HG03039 (cell line): ENCODE results near the gene SASH1.
"Not testable (repeated sequence)": the region's sequence is repeated elsewhere in the genome, so short reads cannot be mapped to it uniquely, and the experiment has no call there.

Source experiments
- ATAC-seq: cut with Tn5 transposase; IDR thresholded peaks from one replicate; pipeline ENCODE4 v1.9.1; 2021; ENCODE audit warnings: mild to moderate bottlenecking, moderate library complexity; ENCODE audit not compliant: unreplicated experiment

The SASH1 gene

DNA sequence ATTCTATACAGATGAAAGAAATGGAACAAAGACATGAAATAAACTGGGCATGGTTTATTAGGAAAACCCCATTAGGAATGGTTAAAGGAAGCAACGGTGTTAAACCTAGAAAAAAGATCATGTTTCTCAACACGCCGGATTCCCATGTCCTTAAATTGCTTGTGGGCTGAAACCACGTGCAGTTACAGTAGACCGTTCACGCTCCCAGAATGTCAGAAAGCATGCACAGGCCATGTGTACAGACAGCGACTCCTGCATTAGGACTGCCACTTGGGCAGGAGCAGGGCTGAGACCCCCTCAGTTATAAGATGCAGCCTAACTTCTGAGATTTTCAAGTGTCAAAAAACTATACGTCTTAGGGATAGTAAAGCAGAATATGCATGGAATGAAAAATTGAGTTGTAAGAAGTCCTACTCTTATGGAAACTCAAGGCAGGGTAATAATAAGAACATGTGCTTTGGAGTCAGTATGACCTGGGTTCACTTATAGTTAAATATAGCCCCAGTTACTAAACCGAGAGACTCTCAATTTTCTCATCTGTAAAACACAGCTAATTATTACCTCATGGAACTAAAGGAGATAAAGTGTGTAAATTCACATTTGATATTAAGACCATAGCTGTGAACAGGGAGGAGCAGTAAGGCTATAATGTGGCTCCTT lies 230.2 kb downstream of the SASH1 start:
- no peak for ATAC-seq

DNA sequence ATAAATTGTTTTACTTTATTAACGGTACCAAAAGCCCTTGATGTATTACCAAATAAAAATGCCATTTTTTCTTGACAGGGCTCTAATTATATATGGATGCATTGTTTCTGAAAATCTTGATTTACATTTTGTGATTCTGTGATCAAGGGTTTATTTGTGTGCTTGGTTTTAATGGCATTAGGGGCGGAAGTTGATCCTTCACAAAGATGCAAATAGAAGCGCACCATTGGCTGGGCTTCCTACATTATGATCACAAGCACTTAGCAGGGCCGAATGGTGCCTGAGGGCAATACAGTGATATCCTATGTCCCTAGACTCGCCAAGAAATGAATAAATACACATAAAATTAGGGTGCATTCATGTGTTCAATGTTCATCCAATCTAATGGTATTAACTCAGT lies 231.3 kb downstream of the SASH1 start:
- no peak for ATAC-seq

DNA sequence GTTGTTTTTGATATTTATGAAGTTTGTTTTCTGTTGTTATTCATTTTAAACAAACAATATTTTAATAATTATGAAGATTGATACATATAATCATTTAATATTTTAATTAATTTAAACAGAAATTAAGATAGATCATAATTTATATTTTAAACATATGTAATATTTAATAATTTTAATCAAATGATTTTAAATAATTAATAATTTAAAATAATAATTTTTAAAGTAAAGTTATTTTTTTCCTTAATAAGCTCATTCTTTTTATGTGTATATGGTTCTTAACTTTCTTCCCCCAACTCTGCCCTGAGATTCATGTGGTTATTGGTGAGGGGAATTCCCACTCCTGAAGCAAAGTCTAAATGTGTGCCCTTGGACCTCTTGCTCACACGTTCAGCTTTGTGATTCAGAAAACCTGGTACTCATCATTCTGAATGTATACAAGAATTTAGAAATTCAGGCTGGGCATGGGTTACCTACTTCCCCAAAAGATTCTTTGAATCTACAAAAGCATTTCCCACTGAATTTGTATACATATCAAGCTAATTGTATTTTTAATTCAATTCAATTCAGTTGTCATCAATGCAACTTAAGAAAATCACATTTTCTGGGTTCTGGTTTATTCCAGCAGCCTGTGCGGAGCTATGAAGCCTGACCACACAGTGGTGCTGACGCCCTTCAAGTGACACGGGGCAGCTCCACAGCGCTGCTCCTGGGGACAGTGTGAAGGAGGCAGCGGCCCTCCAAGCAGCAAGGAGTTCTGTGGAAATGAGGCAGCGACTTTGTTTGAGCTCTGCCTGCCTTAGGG lies 235.2 kb downstream of the SASH1 start:
- peak; percentile 96 for ATAC-seq

DNA sequence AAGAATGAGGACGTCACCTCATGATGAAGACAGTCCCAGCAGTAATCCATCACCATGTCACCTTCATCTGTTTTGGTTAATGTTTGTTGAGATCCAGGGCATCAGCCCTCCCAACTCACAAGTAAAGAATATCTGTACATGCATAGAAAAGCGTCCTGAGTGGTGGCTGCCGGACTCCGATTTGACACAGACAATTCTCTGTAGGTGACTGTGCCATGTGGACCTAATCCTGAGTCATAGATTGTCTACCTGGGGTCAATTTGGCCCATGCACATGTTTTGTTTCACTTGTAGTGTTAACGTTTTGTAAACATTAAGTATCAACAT lies 235.8 kb downstream of the SASH1 start:
- no peak for ATAC-seq

DNA sequence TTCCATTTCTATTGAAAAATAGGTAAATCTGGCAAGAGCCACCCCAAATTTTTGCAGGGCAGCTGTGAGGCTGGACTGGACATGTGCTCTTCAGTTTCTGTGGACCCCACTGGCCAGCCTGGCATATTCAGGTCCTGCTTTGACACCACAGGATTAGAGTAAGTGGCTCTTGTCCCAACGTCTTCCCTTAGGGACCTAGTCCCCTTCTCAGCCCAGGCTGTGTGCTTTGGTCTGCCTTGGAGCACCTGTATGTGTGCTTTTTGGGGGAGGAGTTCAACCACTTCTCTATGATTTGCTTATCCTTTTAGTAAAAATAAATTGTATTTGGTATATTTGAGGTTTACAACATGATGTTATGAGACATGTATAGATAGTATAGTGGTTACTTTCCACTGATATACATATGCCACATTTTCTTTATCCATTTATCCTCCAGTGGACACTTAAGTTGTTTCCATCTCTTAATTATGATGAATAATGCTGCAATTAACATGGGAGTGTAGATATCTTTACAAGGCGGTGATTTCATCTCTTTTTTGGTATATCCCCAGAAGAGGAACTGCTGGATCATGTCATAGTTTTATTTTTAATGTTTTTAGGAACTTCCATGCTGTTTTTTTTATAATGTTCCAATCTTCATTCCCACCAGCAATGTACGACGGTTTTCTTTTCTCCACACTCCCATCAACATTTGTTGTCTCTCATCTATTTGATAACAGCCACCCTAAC lies 236.4 kb downstream of the SASH1 start:
- no peak for ATAC-seq

DNA sequence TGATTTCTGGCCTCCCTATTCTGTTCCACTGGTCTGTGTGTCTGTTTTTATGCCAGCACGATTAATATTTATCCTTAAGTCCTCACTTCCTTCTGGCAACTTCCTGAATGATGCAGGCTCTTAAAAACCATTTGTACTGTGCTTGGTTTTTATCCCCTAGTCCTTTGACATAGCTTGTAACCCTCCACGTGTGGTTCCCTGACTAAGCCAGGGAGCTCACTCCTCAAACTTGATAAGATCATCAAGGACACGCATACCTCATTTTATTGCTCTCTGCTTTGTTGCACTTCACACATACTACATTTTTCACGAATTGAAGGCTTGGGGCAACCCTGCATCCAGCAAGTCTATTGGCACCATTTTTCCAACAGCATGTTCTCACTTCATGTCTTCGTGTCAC lies 237.8 kb downstream of the SASH1 start:
- no peak for ATAC-seq

DNA sequence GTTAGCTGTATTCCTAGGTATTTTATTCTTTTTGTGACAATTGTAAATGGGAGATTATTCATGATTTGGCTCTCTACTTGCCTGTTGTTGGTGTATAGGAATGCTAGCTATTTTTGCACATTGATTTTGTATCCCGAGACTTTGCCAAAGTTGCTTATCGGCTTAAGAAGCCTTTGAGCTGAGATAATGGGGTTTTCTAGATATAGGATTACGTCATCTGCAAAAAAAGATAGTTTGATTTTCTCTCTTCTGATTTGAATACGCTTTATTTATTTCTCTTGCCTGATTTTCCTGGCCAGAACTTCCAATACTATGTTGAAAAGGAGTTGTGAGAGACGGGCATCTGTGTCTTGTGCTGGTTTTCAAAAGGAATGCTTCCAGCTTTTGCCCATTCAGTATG lies 241.0 kb downstream of the SASH1 start:
- no peak for ATAC-seq

DNA sequence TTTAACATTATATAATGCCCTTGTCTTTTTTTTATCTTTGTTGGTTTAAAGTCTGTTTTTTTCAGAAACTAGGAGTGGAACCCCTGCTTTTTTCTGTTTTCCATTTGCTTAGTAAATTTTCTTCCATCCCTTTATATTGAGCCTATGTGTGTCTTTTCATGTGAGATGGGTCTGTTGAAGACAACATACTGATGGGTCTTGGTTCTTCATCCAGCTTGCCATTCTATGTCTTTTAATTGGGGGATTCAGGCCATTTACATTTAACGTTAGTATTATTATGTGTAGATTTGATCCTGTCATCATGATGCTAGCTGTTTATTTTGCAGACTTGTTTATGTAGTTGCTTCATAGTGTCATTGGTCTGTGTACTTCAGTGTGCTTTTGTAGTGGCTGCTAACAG lies 243.0 kb downstream of the SASH1 start:
- ATAC-seq = not testable (repeated sequence)

DNA sequence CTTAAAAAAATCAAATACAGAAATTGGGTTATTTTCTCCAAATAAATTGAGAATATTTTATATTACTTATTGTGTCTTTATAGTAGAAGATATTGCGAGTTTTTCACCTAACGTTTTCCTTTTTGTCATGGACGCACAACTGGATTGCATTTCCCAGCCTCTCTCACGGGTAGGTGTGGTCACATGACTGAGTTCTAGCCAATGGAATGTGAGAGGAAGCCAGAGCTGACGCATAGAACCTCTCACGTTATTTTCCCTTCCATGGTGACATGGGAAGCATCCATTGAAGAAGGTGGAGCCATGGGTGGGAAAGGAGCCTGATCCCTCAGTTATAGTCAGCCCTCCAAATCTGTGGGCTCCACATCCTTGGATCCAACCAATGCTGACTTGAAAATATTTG lies 248.2 kb downstream of the SASH1 start:
- ATAC-seq = no peak

DNA sequence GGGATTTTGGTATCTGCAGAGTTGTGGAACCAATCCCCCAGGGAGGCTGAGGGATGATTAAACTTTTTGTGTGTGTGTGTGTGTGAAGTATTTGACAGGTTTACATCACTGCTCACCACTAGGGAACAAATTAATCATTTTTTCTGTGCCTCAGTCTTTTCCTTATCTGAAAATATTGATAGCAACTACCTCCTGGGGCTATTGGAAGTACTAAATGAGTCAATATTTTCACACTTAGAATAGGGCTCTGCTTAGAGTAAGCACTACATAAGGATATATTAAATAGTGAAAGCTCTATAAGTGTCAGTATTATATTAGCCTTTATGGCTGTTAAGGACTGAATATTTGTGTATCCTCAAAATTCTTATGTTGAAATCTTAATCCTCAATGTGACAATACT lies 249.0 kb downstream of the SASH1 start:
- ATAC-seq = no peak

DNA sequence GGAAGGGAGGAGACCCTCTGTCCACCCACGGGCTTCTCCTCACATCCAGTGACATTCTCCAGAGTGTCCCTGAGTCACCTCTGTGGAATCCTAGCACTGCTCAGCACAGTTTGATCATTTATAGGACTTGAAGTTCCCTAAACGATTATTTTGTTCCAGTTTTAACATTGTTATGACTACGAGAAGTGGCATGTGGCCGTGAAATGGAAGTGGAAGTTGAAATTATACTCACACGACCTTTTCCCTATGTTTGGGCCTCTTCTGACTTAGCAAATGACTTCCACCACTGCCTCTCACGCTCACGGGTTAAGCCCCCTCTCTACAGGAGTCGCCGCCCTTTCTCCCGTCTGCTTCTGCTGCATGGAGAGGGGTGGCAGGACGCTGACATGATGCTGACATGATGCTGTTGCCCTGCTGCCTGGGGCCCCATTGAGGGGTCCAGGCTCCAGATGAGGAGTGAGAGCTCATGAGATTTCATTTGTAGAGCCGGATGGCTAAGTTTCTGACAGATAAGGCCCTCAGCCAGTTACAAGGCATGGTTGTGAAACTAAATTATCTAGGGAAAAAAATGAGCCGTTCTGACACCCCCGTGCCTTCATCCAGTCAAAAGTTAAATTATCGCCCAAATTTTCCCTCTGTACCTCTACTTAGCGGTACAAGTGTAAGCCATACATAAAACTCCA lies 250.6 kb downstream of the SASH1 start:
- no peak for ATAC-seq

DNA sequence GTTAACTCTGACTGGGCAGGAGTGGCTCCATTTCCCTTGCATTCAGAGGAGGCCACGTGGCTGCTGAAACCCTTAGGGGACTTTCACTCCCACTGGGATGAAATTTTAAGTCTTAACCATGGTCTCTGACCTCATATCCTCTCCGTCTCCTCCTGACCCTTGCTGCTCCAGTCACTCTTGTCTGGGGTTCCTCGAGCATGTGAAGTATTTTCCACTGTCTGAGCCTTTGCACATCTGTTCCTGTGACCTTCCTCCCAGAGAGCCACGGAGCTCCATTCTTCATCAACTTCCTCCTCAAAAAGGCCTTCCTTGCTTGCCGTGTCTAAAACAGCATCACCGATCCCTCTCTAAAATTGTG lies 251.2 kb downstream of the SASH1 start:
- ATAC-seq = no peak

DNA sequence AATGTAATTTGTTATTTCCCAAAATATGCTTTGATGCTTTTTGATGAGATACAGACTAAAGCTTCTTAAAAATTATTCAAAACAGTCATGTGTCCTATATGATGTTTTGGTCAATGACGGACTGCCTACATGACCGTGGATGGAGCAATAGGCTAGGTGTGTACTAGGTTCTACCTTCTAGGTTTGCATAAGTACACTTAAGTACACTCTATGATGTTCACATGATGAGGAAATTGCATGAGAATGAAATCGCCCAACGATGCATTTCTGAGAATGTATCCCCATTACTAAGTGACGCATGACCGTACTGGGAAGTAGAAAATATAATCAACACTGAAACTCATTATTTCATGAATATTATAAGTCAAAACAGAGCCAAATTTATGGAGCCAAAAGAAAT lies 252.9 kb downstream of the SASH1 start:
- no peak for ATAC-seq

DNA sequence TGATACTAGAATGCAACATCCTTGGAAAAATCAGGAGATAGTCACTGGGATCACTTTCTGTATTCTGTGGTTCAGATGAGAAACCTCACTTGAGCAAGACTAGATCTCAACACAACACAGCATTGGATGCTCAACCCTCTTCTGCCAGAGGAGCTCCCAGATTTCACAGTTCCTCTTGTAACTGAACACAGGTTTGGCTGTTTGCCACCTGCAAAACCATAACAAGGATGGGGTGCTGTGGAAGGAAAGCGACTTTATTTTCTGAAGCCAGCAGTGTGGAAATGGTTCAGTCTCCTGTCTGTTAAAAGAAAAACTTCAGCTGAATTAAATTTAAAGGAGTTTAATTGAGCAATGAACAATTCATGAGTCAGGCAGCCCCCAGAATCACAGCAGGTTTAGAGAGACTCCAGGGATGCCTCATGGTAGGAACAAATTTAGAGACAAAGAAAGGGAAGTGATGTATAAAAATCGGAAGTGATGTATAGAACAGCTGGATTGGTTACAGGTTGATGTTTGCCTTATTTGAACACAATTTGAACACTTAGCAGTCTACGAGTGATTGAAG lies 254.3 kb downstream of the SASH1 start:
- ATAC-seq = no peak

DNA sequence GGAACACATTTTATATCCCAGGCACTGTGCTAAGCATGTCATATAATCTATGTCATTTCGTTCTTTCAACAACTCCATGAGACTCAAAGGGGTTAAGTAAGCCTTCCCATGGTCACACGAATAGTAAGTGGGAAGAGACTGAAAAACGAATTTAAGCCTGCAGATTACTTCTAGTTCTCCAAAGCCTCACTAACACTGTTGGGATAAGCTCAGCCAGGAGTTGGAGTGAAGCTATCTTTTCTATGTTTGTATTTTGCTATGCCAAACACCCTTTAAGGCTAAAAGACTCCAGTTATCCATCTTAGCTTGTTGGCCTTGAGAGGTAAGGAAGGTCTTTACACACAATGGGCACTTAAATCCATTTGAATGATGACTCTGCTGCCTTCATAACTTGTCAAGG lies 256.1 kb downstream of the SASH1 start:
- no peak for ATAC-seq

DNA sequence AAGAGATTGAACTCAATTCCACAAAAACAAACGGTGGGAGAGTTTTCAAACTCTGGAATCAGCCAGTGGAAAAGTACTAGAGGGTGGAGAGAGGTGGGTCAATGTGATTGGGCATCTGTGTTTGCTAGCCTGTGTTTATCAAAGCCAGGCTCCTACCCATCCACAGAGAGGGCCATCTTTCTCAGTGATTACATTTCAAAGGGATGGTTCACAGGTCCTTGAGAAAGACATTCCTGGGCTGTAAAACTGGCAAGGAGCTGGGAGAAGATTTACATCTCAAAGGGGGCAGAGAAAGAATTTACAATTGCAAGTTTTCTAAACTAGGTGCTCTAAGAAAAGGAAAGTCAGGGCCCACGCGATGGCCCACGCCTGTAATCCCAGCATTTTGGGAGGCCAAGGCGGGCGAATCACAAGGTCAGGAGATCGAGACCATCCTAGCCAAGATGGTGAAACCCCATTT lies 257.4 kb downstream of the SASH1 start:
- ATAC-seq = no peak
